Stomach (tissue), 4 donors: ENCODE data around the gene XIRP1.

Source experiments
- POLR2A ChIP-seq, 4 donors: fragments of 450-650 bp; IDR thresholded peaks; one replicate each; pipeline ENCODE4 v1.6.1; 2016; ENCODE audit warnings: antibody characterized with exemption in 4 of 4, control low read depth in 2 of 4, mild to moderate bottlenecking in 1 of 4, moderate library complexity in 1 of 4
- POLR2AphosphoS5 ChIP-seq, 3 donors: sonication (generic); formaldehyde crosslinking; IDR thresholded peaks; one replicate each; pipeline ENCODE4 v1.6.1; 2016; ENCODE audit warnings: antibody characterized with exemption in 3 of 3
- TF ChIP-seq, protein P1 (sequence below), 7 experiments: fragments of 450-650 bp in 4 of 7; fragments of 200-600 bp in 3 of 7; sonication (generic) in 3 of 7; IDR thresholded peaks; one replicate each; pipeline ENCODE4 v1.5.1; 2016 to 2019; ENCODE audit warnings: antibody characterized with exemption in 7 of 7, control low read depth in 2 of 7, mild to moderate bottlenecking in 1 of 7

DNA sequence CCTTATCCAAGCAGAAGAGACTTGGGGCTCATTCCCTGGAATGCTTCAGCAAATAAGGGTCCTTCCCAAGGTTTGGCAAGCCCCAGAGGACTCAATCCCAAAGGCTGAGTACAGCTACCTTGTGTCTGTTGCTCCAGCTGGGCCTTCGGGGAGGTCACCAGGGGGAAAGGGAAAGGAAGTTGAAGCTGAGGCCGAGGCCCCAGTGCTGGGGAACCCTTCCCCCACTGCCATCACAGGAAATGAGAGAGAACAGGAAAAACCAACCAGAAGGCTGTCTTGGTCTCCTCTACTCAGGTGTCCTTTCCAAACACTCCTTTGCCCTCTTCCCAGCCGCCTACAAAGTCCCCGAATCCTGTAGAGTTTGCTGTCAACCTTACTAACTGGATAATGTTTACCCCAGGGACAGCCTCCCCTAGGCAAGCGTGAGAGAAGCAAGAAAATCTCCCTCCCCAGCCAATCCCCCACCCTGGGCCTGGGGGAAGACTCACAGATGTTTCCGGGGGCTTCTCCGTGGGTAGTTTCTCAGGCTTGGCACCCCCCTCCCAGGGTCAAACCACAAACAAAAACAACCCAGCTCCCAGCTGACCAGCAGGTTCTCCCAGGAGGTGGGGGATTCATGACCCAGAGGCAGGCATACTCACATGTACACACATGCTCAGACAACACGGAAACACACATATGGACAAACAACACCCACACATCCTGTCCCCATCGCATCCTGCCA is 44.5 kb downstream of the XIRP1 start:
- TF ChIP-seq, protein P1, sequence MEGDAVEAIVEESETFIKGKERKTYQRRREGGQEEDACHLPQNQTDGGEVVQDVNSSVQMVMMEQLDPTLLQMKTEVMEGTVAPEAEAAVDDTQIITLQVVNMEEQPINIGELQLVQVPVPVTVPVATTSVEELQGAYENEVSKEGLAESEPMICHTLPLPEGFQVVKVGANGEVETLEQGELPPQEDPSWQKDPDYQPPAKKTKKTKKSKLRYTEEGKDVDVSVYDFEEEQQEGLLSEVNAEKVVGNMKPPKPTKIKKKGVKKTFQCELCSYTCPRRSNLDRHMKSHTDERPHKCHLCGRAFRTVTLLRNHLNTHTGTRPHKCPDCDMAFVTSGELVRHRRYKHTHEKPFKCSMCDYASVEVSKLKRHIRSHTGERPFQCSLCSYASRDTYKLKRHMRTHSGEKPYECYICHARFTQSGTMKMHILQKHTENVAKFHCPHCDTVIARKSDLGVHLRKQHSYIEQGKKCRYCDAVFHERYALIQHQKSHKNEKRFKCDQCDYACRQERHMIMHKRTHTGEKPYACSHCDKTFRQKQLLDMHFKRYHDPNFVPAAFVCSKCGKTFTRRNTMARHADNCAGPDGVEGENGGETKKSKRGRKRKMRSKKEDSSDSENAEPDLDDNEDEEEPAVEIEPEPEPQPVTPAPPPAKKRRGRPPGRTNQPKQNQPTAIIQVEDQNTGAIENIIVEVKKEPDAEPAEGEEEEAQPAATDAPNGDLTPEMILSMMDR (IDR thresholded peaks at IDR 0.05): no peak
- TF ChIP-seq POLR2A (IDR thresholded peaks at IDR 0.05) (no peak), POLR2AphosphoS5 (IDR thresholded peaks at IDR 0.05) (peak in 1 of 3 donors; percentile 5)
